Activated T-cell treated with anti-CD3 and anti-CD28 coated beads, Interleukin-2, amount 50 U/mL, for 48 hours (primary cell): ENCODE measurements around the gene DUSP2.
A peak's percentile ranks its signal among the peaks of the same experiment; 100 is the strongest.

Experiments used
- DNase-seq, 2 experiments: peaks; one replicate each; pipeline ENCODE4 v3.0.0-alpha.2; 2020

Gene DUSP2

GRCh38 chr2:96146881-96147592 lies 1.8 kb upstream of the DUSP2 start:
- no peak for DNase-seq

- DNase-seq: peak; percentile 95 to 96
Measured at GRCh38 chr2:96146153-96146880, 1.1 kb upstream of the DUSP2 start.

- DNase-seq: no peak
Measured at GRCh38 chr2:96145848-96146152, 560 bp upstream of the DUSP2 start.

DNA sequence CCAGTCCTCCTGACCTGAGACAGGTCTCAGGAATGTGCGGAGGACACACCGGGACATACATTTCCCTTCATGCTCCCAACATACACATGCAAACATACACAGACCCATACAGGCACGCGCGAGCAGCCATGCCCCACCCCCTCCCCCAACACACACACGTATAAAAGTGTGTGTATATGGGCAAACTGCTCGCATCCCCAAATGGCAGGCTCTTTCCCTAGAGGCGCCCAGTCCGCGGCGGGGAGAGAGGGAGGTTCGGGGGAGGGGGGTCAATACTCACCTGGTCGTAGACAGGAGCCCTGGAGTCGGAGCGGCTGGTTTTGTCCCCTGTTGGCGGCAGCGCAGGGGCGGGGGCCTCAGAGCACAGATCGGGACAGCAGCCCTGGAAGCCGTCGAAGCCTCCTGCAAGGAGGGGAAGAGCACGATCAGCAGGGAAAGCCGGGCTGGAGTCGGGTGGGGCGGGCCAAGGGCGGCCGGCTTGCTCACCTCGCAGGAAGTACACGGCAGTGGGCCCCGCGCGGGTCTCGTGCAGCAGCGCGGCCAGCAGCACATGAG lies 682 bp downstream of the DUSP2 start:
- DNase-seq: peak; percentile 65 to 72

DNA sequence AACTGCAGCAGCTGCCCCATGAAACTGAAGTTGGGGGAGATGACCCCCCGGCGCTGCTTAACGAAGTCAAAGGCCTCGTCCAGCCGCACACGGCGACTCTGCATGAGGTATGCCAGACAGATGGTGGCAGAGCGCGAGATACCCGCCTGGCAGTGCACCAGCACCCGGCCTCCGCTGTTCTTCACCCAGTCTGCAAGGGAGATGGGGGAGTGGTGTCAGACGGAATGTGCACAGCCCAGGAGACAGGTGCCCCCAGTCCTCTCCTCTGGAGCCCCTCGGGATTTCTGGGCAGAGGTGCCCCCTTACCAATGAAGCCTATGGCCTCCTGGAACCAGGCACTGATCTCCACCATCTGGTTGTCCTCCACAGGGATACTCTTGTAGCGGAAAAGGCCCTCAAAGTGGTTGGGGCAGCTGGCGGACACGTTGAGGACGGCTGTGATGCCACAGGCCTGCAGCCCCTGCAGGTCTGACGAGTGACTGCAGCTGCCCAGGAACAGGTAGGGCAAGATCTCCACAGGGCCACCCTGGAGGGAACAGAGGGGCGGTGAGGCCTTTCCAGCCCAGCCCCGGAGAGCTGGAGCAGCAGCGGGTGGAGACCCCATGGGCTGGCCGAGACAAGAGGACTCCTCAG lies 1.3 kb downstream of the DUSP2 start:
- peak; percentile 55 to 65 for DNase-seq

DNA sequence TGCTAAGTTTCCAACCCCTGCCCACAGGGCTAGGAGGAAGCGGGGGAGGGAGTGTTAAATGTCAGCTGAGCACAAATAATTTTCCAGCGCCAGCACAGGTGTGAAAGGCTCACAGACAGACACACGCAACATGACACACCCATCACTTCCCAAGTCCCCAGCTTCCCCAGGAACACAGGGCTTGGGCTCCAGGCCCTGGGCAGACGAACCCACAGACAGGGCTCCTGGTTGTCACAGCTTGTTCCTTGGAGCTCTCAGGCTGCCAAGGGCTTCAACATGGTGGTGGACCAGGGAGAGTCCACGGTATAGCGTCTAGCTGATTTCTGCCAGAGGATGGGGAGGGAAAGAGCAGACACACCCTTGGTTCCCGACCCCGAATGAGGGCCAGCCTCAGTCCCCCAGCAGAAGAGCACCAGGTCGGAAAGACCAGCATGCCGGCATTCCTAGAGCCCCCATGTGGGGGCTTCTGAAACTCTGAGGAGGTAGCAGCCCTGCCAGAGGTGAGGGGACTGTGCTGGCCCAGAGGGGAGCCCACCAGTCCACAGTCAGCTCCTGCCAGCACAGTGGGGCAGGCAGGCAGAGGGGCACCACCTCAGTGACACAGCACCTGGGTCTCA lies 1.9 kb downstream of the DUSP2 start:
- DNase-seq: peak; percentile 63 to 64

DNA sequence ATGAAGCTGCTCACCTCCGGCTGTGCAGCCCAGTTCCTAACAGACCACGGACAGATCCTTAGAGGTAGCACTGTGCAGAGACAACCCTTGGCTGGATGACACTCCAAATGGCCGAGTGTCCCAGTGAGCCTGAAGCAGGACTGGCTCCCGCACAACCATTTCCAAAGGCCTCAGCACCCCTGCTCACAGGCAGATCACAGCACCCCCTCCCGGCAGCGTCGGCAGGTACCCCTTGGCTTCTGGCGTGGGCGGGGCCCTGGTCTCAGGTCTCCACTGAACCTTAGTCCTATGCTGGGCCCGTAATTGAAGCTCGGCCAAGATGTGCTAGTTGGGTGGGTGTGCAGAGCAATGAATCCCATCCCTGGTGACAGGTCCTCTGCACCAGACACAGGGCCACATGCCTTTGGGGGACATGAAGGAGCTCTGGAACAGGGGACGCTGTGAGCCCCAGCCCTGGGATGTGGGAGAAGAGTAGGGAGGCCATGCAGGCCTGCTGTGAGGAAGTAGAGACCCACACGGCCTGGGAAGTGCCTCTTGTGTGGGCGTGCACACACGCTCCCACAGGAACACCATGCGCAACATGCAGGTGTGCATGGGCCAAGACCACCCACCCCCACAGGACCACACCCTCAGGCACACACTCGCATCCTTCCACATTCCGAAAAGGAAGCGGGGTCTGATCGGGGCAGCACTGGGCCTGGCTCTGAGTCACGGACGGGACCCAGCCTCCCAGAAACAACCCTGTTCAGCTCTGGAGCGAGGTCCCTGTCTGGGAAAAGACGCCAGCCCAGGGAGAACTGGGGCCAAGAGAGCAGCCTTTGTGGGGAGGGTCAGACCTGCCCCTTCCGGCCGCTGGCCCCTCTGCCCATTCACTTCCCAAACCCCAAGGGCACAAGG lies 2.8 kb downstream of the DUSP2 start:
- peak; percentile 92 to 93 for DNase-seq

- DNase-seq: peak in 1 of 2 experiments; percentile 53
Measured at GRCh38 chr2:96141624-96141967, 3.6 kb downstream of the DUSP2 start.

GRCh38 chr2:96140941-96141623 lies 4.2 kb downstream of the DUSP2 start:
- DNase-seq: peak in 1 of 2 experiments; percentile 49

DNA sequence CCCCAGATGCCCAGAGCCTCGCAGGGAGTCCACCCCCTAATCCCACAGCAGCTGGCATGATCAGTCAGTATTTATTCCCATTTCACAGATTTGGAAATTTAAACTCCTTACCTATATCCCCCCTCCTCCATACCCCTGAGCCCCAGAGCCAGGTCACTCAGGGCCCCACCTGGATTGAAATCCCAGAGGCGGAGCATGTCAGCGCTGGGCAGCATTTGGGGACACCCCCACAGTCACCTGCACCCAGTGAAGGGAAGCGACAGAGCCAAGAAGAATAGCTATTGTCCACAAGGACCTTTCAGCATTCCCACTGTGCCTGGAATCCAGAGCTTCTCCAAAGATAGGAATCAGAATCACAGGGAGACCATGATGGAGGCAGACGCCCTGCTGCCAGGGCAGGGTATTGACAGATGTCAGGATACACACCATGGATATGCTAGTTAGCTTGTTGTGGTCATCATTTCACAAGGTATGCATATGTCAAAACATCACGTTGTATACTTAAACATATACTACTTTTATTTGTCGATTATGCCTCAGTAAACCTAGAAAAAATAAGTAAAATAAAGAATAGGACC lies 6.0 kb downstream of the DUSP2 start:
- no peak for DNase-seq

DNA sequence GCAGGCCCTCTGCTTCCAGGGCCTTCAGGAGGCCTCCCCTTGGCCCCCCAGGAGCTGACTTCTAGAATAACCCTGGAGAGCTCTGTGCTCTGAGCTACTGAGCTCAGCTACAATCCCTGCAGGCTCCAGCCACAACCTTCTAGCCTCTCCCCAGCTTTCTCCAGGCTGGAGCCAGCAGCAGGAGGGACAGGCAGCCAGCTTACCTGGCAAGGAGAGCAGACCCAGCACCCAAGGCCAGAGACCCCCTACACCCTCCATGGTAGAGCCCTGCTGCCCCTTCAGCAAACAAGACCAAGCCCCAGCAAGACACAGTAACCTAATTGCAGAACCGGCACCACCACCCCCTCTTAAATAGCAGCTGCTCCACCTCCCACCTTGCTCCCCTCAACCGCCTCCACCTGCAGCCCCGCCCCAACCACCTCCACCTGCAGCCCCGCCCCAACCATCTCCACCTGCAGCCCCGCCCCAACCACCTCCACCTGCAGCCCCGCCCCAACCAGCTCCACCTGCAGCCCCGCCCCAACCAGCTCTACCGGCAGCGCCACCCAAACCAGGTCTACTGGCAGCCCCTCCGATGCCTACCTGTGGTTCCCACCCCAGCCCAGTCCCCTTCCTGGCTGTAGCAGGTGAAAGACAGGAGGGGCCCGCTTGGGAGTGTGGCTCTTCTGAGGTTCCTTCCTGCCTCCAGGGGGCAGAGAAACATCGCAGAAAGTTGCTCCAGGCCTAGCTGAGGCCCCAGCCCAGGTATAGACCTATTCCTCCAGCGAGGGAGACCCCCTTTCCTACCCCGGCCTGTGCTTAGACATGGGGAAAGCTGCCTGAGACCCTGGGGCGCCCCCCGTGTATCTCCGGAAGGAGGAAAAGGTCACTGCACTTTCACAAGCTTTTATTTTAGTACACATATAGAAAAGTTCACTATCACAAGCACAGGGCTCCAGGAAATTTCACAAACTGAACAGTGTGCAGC lies 6.8 kb downstream of the DUSP2 start, which contains the start of gene ASTL:
Gene ASTL, minus strand, starts transcription at position 324 of the 967 bp plus-strand sequence. Its CDS starts 66 bp downstream, at position 258.
- peak; percentile 72 to 77 for DNase-seq

DNA sequence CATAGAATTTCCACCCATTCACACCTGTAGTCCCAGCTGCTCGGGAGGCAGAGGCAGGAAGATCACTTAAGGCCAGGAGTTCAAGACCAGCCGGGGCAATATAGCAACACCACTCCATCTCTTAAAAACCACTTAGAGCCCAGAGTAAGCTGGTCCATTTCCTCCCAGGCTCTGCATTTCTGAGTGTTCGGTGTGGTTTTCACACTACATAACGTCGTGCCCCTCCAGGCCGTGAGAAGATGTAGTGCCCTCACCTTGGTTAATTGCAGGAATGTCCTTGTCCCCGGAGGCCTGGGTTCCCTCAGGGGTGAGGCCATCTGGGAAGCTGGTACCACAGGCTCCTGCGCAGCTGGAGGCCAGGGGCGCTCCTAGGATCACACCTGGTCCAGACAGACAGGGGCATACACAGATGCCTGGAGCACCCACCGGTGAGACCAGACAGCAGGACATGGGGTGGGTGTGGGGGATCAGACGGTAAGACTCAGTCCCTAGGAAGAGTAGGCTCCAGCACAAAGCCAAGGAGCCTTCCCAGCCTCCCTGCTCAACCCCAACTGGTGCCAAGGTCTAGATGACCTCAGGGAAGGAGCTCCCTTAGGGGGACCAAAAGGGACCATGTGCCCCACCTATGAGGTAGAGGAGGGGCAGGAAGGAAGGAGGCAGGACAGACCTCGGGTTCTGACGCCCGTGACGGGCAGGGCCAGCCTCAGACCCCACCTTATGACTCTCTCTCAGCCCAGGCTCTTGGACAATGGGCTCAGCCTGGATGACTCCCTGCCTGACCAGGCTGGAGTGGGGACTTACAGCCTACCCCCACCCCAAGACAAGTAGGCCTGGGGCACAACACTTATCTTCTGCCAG lies 7.7 kb downstream of the DUSP2 start:
- DNase-seq: no peak

- no peak for DNase-seq
Measured at GRCh38 chr2:96136129-96136720, 9.0 kb downstream of the DUSP2 start.

- no peak for DNase-seq
Measured at GRCh38 chr2:96135621-96136020, 9.6 kb downstream of the DUSP2 start.

DNA sequence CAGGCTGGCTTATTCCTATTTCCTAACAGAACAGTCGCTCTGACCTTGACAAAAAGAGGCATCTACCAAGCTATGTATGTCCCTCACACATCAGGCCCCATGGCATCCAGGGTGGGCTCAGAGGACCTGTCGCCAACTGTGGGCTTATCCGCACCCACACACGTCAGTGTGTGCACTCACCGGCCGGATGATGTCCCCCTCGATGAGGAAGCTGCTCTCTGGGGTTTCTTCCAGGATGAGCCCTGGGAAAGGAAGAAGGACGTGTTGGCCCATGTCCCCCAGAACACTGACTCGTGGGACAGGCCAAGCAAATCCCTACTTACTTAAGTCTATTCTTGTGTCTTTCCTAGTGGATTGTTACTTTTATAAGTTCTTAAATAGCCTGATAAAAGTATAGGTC lies 10.1 kb downstream of the DUSP2 start:
- no peak for DNase-seq

DNA sequence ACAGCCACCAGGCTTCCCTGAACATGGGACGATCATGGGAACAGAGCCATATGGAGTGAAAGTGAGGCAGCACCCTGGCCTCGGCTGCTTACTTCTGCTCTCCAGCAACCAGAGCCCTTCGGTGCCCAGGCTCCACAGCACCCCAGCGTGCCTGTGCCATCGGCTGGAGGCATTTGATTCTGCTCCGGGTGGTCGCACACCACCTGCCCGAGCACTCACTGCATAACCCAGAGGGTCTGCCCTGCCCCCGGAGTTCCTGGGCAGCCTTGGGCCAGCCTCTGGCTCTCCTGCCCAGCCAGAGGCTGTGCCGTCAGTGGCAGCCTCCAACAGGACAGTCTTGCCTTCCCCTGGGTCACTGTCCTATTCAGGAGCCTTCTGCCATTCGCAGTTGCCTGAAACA lies 10.8 kb downstream of the DUSP2 start:
- no peak for DNase-seq

- DNase-seq: no peak
Measured at GRCh38 chr2:96131813-96132745, 13.2 kb downstream of the DUSP2 start.
